ENCODE measurements around the gene SAP25.
A peak's percentile ranks its signal among the peaks of the same experiment; 100 is the strongest.

Gene SAP25

GRCh38 chr7:100584054-100584682 lies 10.5 kb upstream of the SAP25 start:
- no peaks in the 10 kb centered on the region for H3K9me3 Mint-ChIP-seq (ENCODE audit: low read depth)
- H3K27me3 Mint-ChIP-seq, result no peaks in the 10 kb centered on the region
- peaks cover 2% of the 10 kb centered on the region for H3K36me3 Mint-ChIP-seq
- H3K4me1 Mint-ChIP-seq (ENCODE audit: low read depth), result peaks cover 41% of the 10 kb centered on the region
- peak overlapping the region; percentile 95 for H3K27ac Mint-ChIP-seq
- H3K4me3 Mint-ChIP-seq, result peak overlapping the region; percentile 98

- Mint-ChIP-seq H3K27ac (peak overlapping the region; percentile 95), H3K36me3 (peaks cover 2% of the 10 kb centered on the region), H3K27me3 (no peaks in the 10 kb centered on the region), H3K9me3 (ENCODE audit: low read depth) (no peaks in the 10 kb centered on the region), H3K4me1 (ENCODE audit: low read depth) (peaks cover 44% of the 10 kb centered on the region), H3K4me3 (peak overlapping the region; percentile 98)
Measured at GRCh38 chr7:100583132-100584053, 9.7 kb upstream of the SAP25 start.

DNA sequence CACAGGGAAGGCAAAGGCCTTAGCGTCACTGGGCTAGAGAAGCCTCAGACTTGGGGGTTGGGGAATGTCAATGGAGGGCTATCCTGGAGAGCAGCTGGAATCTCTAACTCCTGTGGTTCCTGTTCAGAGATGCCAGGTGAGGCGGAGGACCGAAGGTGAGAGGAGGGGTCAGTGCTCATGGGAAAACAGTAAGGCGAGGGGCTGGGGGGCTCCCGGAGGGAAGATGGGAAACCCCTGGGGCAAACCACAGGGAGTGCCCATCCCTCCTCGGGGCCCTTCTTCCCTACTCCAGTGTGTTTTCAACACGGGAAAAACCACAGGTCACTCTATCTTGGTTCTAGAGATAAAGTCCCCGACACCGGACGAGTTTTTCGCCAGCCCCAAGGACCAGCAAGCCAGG lies 8.9 kb upstream of the SAP25 start:
- Mint-ChIP-seq H3K27me3 (no peaks in the 10 kb centered on the region), H3K27ac (peak overlapping the region; percentile 95), H3K4me3 (peak overlapping the region; percentile 98), H3K4me1 (ENCODE audit: low read depth) (peaks cover 40% of the 10 kb centered on the region), H3K36me3 (peaks cover 2% of the 10 kb centered on the region), H3K9me3 (ENCODE audit: low read depth) (no peaks in the 10 kb centered on the region)

DNA sequence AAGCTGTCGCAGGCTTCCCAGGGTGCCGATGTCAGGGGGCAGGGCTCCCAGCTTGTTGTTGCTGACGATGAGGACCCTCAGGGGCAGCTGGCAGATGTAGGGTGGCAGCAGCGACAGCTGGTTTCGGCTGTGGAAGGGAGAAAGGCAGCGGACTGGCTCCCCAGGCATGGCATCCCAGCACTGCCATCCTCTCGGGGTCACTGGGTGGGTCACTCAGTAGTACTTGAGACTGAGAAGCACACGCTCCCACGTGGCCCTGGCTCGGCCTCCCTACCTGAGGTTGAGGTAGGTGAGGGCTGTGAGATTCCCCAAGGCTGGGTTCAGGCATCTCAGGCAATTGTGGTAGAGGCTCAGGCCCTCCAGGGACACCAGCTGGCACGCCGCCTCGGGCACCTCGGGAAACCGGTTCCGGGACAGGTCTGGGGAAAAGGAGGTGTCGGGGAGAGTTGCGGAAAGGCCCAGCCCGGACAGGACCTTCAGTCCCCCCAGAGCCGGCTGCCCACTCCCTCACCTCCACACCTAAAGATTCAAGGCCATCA lies 8.4 kb upstream of the SAP25 start:
- Mint-ChIP-seq H3K4me3 (peak overlapping the region; percentile 98), H3K27me3 (no peaks in the 10 kb centered on the region), H3K4me1 (ENCODE audit: low read depth) (peaks cover 40% of the 10 kb centered on the region), H3K27ac (peak overlapping the region; percentile 95), H3K36me3 (peaks cover 2% of the 10 kb centered on the region), H3K9me3 (ENCODE audit: low read depth) (no peaks in the 10 kb centered on the region)

GRCh38 chr7:100580466-100581283 lies 7.0 kb upstream of the SAP25 start:
- Mint-ChIP-seq H3K27ac (no peak overlapping the region), H3K36me3 (peaks cover 2% of the 10 kb centered on the region), H3K4me1 (ENCODE audit: low read depth) (peaks cover 37% of the 10 kb centered on the region), H3K9me3 (ENCODE audit: low read depth) (no peaks in the 10 kb centered on the region), H3K4me3 (no peak overlapping the region), H3K27me3 (no peaks in the 10 kb centered on the region)

GRCh38 chr7:100578246-100579183 lies 4.8 kb upstream of the SAP25 start:
- Mint-ChIP-seq H3K4me1 (ENCODE audit: low read depth) (peaks cover 21% of the 10 kb centered on the region), H3K27me3 (no peaks in the 10 kb centered on the region), H3K27ac (peak overlapping the region; percentile 16), H3K36me3 (peaks cover 2% of the 10 kb centered on the region), H3K9me3 (ENCODE audit: low read depth) (no peaks in the 10 kb centered on the region), H3K4me3 (no peak overlapping the region)

- Mint-ChIP-seq H3K36me3 (peaks cover 2% of the 10 kb centered on the region), H3K27ac (no peak overlapping the region), H3K27me3 (no peaks in the 10 kb centered on the region), H3K9me3 (ENCODE audit: low read depth) (no peaks in the 10 kb centered on the region), H3K4me1 (ENCODE audit: low read depth) (peaks cover 11% of the 10 kb centered on the region), H3K4me3 (no peak overlapping the region)
Measured at GRCh38 chr7:100577507-100577906, 3.8 kb upstream of the SAP25 start.

DNA sequence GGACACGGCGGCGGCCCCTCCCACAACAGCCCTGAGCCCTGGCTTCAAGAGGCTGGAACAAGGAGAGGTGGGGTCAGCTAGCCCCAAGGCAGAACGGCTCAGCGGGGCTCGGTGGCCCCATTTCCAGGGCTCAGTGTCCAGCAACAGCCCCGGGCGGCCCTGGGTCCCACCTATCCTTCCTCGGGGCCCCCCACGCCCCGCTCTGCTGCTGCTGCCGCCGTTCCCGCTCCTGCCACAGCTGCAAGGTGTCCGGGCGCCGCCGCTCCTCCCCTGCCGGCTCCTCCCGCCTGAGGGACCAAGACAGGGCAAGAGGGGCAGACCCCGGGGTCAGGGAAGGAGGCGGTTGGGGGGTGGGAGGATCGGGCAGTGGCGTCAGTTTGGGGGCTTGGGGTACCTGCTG lies 3.4 kb upstream of the SAP25 start:
- Mint-ChIP-seq H3K4me3 (no peak overlapping the region), H3K36me3 (peaks cover 2% of the 10 kb centered on the region), H3K9me3 (ENCODE audit: low read depth) (no peaks in the 10 kb centered on the region), H3K27ac (no peak overlapping the region), H3K27me3 (no peaks in the 10 kb centered on the region), H3K4me1 (ENCODE audit: low read depth) (peaks cover 11% of the 10 kb centered on the region)

- peaks cover 12% of the 10 kb centered on the region for H3K4me1 Mint-ChIP-seq (ENCODE audit: low read depth)
- no peaks in the 10 kb centered on the region for H3K27me3 Mint-ChIP-seq
- H3K9me3 Mint-ChIP-seq (ENCODE audit: low read depth), result no peaks in the 10 kb centered on the region
- no peak overlapping the region for H3K27ac Mint-ChIP-seq
- peaks cover 2% of the 10 kb centered on the region for H3K36me3 Mint-ChIP-seq
- no peak overlapping the region for H3K4me3 Mint-ChIP-seq
Measured at GRCh38 chr7:100576384-100576993, 2.8 kb upstream of the SAP25 start.

DNA sequence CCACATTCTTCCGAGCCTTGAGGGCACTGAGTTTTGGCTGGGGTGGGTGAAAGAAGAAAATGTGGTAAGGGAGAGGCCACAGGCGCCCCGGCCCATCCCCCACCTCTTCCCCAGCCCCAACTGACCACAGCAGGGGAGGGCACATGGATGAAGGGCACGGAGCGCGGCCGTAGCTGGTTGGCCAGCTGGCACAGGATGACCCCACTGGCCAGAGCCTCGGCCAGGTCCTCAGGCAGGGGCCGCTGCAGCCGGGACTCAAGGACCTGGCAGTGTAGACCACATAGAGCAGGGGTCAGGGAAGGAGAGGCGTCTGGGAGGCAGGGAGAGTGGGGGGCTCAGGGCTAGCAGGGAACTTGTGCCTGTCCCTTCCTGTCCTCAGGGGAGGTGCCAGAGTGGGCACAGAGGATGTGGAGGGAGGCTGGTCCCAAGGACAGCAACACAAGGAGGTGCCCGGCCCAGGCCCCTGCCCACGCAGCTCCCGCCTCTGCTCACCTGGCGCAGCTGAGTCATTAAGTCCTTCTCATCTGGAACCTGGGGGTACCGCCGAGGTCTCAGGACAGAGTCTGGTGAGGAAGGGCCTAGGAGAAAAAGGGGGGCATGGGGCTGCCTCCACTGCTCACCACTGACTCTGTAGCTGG lies 2.2 kb upstream of the SAP25 start:
- no peak overlapping the region for H3K27ac Mint-ChIP-seq
- no peaks in the 10 kb centered on the region for H3K9me3 Mint-ChIP-seq (ENCODE audit: low read depth)
- no peaks in the 10 kb centered on the region for H3K27me3 Mint-ChIP-seq
- no peak overlapping the region for H3K4me3 Mint-ChIP-seq
- H3K4me1 Mint-ChIP-seq (ENCODE audit: low read depth), result peaks cover 13% of the 10 kb centered on the region
- peaks cover 2% of the 10 kb centered on the region for H3K36me3 Mint-ChIP-seq

DNA sequence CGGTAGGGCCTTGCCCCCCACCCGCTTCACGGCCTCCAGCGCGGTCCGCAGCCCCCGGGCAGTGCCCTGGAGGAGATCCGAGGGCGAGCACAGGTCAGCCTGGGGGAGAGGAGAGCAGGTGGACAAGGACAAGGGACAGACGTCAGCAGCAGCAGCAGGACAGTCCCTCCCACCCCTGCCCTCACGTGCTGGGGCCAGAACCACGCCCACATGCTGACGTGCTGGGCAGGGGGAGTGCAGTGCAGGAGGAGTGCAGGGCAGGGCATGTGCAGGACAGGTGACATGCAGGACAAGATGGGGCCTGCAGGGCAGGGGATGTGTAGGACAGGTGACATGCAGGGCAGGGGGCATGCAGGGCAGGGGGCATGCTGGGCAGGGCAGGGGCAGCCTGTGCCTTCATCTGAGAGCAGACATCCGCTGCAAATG lies 1.5 kb upstream of the SAP25 start:
- Mint-ChIP-seq H3K27ac (no peak overlapping the region), H3K9me3 (ENCODE audit: low read depth) (no peaks in the 10 kb centered on the region), H3K4me3 (no peak overlapping the region), H3K36me3 (peaks cover 2% of the 10 kb centered on the region), H3K4me1 (ENCODE audit: low read depth) (peaks cover 17% of the 10 kb centered on the region), H3K27me3 (no peaks in the 10 kb centered on the region)

DNA sequence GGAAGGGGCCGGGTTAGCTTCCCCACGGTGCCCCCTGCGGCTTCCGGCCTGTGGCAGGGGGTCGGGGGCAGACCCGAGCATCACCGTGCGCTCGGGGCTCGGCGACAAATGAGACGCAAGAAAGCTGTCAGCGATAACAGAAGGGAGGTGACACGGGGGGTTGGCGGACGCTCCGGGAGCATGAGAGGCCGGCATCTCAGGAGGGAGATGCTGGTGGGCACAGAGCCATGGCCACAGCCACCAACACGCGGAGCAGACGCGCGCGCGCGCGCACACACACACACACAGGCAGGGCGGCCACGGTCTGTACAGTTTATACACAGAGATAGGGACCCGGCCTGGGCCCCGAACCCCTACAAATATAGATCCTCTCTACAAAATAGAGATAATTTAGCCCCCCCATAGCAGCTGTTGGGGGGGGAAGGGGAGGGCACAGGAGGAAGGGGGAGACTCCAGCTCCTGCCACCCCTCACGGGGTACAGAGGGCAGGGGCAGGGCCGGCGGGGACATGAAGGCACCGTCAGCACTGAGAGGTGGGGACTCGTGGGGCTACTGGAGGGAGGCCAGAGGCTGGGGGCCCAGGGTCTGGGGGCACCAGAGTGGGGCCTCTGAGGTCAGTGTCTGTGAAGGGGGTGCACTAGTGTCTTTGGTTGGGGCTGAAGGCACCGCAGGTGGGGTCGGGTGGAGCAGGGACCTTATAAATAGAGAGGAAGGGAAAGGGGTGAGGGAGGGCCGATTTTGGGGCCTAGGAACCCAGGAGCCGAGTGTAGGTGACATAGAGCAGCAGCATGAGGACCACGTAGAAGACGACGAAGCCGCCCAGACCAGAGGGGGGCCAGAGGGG lies 884 bp upstream of the SAP25 start:
- Mint-ChIP-seq H3K4me1 (ENCODE audit: low read depth) (peaks cover 17% of the 10 kb centered on the region), H3K36me3 (peaks cover under 1% of the 10 kb centered on the region), H3K4me3 (no peak overlapping the region), H3K27me3 (no peaks in the 10 kb centered on the region), H3K27ac (no peak overlapping the region), H3K9me3 (ENCODE audit: low read depth) (no peaks in the 10 kb centered on the region)
